ENCODE data around the gene ADAM12. TPM values are rescaled to one million over a fixed set of nuclear protein-coding genes. Genes with fewer than 3 reads are reported as not detected.

ADAM12 gene
- total RNA-seq, 1 donor from 2014 or later: not detected

- Histone ChIP-seq H3K27me3 (no peaks in the 10 kb centered on the region), H3K4me1 (no peaks in the 10 kb centered on the region), H3K9me3 (no peaks in the 10 kb centered on the region), H3K4me3 (no peak overlapping the region), H3K36me3 (no peaks in the 10 kb centered on the region), H3K27ac (no peak overlapping the region)
- TF ChIP-seq CTCF (IDR thresholded peaks at IDR 0.05): no peak
- DNase-seq (ENCODE audit: low spot score in 2 of 2): no peak
- intact Hi-C loops (cut with DNase I): no loop called here
Measured at GRCh38 chr10:126278851-126279250, 109.4 kb downstream of the ADAM12 start.

GRCh38 chr10:126277181-126277580 is 111.1 kb downstream of the ADAM12 start:
- Histone ChIP-seq H3K27me3 (no peaks in the 10 kb centered on the region), H3K4me3 (no peak overlapping the region), H3K4me1 (no peaks in the 10 kb centered on the region), H3K36me3 (no peaks in the 10 kb centered on the region), H3K27ac (no peak overlapping the region), H3K9me3 (no peaks in the 10 kb centered on the region)
- no peak for DNase-seq (ENCODE audit: low spot score in 2 of 2)
- no peak for TF ChIP-seq CTCF (IDR thresholded peaks at IDR 0.05)
- intact Hi-C loops (cut with DNase I): no loop called here

GRCh38 chr10:126272526-126272925 is 115.8 kb downstream of the ADAM12 start:
- H3K4me3 ChIP-seq: no peak overlapping the region
- no peak for TF ChIP-seq CTCF (IDR thresholded peaks at IDR 0.05)
- no peak for DNase-seq (ENCODE audit: low spot score in 2 of 2)
- no peak overlapping the region for H3K27ac ChIP-seq
- H3K4me1 ChIP-seq: no peaks in the 10 kb centered on the region
- H3K36me3 ChIP-seq: no peaks in the 10 kb centered on the region
- no peaks in the 10 kb centered on the region for H3K27me3 ChIP-seq
- intact Hi-C loops (cut with DNase I): no loop called here
- H3K9me3 ChIP-seq: no peaks in the 10 kb centered on the region

GRCh38 chr10:126270111-126270510 is 118.2 kb downstream of the ADAM12 start:
- H3K9me3 ChIP-seq: no peaks in the 10 kb centered on the region
- intact Hi-C loops (cut with DNase I): no loop called here
- H3K27me3 ChIP-seq: no peaks in the 10 kb centered on the region
- no peaks in the 10 kb centered on the region for H3K4me1 ChIP-seq
- H3K27ac ChIP-seq: no peak overlapping the region
- no peak for DNase-seq (ENCODE audit: low spot score in 2 of 2)
- no peaks in the 10 kb centered on the region for H3K36me3 ChIP-seq
- H3K4me3 ChIP-seq: no peak overlapping the region
- TF ChIP-seq CTCF (IDR thresholded peaks at IDR 0.05): no peak

- intact Hi-C loops (cut with DNase I): no loop called here
Measured at GRCh38 chr10:126268013-126268920, 120.0 kb downstream of the ADAM12 start.

More at GRCh38 chr10:126268013-126268920, 120.0 kb downstream of the ADAM12 start:
- H3K27me3 ChIP-seq: no peaks in the 10 kb centered on the region
- no peak for TF ChIP-seq CTCF (IDR thresholded peaks at IDR 0.05)
- H3K9me3 ChIP-seq: no peaks in the 10 kb centered on the region
- no peak overlapping the region for H3K27ac ChIP-seq
- no peak for DNase-seq (ENCODE audit: low spot score in 2 of 2)
- no peak overlapping the region for H3K4me3 ChIP-seq
- H3K4me1 ChIP-seq: no peaks in the 10 kb centered on the region
- no peaks in the 10 kb centered on the region for H3K36me3 ChIP-seq

Data from ascending aorta (tissue), 2 donors.